ENCODE results near the gene TCP1.

The TCP1 gene

DNA sequence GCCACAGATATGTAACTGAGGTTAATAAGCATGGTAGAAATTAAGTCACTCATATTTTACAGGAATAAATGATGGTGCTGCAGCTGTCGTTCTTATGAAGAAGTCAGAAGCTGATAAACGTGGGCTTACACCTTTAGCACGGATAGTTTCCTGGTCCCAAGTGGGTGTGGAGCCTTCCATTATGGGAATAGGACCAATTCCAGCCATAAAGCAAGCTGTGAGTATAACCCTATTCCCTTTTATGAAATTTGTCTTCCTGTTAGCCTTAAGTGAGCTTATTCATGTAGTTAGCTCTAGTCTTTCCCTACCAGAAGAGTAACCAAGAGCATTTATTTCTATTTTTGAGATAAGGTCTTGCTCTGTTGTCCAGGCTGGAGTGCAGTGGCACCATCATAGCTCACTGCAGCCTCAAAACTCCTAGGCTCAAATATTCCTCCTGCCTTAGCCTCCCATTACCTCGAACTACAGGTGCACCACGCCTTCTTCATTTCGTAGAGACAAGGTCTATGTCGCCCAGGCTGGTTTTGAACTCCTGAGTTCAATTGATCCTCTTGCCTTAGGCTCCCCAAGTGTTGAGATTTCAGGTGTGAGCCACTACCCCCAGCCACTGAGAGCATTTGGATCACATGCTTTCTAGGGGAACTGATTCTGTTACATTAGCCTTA is 12.0 kb downstream of the TCP1 start:
- no peak for DNase-seq (ENCODE audit: low read depth)
- no peak overlapping the region for H3K4me3 ChIP-seq (ENCODE audit: low read depth, low read length)
- TF ChIP-seq, protein P1, sequence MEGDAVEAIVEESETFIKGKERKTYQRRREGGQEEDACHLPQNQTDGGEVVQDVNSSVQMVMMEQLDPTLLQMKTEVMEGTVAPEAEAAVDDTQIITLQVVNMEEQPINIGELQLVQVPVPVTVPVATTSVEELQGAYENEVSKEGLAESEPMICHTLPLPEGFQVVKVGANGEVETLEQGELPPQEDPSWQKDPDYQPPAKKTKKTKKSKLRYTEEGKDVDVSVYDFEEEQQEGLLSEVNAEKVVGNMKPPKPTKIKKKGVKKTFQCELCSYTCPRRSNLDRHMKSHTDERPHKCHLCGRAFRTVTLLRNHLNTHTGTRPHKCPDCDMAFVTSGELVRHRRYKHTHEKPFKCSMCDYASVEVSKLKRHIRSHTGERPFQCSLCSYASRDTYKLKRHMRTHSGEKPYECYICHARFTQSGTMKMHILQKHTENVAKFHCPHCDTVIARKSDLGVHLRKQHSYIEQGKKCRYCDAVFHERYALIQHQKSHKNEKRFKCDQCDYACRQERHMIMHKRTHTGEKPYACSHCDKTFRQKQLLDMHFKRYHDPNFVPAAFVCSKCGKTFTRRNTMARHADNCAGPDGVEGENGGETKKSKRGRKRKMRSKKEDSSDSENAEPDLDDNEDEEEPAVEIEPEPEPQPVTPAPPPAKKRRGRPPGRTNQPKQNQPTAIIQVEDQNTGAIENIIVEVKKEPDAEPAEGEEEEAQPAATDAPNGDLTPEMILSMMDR (conservative IDR thresholded peaks at IDR 0.05; ENCODE audit: low read depth, low read length): no peak

DNA sequence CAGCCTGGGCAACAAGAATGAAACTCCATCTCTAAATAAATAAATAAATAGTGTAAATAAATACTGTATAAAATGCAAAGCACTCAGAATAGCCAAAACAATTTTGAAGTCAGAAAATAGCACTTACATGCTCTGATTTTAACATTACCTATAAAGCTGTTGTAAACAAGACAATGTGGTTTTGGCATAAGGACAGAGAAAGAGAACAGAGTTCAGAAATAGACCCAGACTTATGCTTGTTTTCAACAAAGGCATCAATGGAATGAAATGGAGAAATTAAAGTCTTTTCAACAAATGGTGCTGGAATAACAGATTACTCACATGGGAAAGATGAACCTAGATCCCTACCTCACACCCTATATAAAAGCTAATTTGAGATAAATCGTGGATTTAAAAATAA is 17.2 kb downstream of the TCP1 start:
- TF ChIP-seq, protein P1 (conservative IDR thresholded peaks at IDR 0.05; ENCODE audit: low read depth, low read length): no peak
- H3K4me3 ChIP-seq (ENCODE audit: low read depth, low read length): no peak overlapping the region

DNA sequence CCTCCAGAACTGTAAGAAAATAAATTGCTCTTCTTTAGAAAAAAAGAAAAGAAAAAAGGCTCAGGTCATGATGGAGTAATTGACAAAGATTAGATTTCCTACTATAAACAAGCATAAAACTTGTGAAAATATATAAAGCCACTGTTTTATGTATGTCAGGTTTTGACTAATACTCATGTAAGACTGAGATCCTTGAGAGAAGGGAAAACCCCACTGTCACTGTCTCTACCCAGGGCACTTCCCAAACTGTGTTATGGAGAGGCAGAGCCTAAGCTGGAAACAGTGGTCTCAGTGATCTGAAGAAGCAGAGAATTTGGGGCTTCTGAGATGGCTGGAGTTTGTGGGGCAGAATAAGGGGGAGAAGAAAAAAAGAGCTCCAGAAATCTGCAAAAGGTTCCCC is 19.9 kb downstream of the TCP1 start:
- TF ChIP-seq, protein P1 (conservative IDR thresholded peaks at IDR 0.05; ENCODE audit: low read depth, low read length): no peak
- H3K4me3 ChIP-seq (ENCODE audit: low read depth, low read length): no peak overlapping the region
- no peak for DNase-seq (ENCODE audit: low read depth)

More for the DNA sequence above, 17.2 kb downstream of the TCP1 start:
- no peak for DNase-seq (ENCODE audit: low read depth)

DNA sequence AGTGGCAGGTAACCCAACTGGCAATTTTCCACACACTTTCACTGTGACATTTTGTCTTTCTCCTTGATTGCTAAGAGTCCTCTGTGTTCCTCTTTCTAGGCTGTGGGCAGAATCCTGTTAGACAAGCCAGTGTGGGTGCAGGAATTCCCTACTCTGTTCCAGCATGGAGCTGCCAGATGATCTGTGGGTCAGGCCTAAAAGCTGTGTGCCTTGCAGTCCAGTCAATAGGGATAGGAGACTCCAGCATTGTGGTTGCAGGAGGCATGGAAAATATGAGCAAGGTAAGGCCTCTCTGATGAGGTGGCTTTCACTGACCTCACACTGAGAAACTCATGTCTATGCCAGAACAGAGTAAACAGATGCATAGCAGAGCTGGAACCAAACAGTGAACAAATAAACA is 22.5 kb downstream of the TCP1 start:
- DNase-seq (ENCODE audit: low read depth): peak; percentile 65
- TF ChIP-seq, protein P1 (conservative IDR thresholded peaks at IDR 0.05; ENCODE audit: low read depth, low read length): no peak
- H3K4me3 ChIP-seq (ENCODE audit: low read depth, low read length): no peak overlapping the region

- peak; percentile 20 for DNase-seq (ENCODE audit: low read depth)
- TF ChIP-seq, protein P1 (conservative IDR thresholded peaks at IDR 0.05; ENCODE audit: low read depth, low read length): no peak
- peak overlapping the region; percentile 94 for H3K4me3 ChIP-seq (ENCODE audit: low read depth, low read length)
These were observed 26.6 kb downstream of the TCP1 start for GRCh38 chr6:159762681-159763293.

DNA sequence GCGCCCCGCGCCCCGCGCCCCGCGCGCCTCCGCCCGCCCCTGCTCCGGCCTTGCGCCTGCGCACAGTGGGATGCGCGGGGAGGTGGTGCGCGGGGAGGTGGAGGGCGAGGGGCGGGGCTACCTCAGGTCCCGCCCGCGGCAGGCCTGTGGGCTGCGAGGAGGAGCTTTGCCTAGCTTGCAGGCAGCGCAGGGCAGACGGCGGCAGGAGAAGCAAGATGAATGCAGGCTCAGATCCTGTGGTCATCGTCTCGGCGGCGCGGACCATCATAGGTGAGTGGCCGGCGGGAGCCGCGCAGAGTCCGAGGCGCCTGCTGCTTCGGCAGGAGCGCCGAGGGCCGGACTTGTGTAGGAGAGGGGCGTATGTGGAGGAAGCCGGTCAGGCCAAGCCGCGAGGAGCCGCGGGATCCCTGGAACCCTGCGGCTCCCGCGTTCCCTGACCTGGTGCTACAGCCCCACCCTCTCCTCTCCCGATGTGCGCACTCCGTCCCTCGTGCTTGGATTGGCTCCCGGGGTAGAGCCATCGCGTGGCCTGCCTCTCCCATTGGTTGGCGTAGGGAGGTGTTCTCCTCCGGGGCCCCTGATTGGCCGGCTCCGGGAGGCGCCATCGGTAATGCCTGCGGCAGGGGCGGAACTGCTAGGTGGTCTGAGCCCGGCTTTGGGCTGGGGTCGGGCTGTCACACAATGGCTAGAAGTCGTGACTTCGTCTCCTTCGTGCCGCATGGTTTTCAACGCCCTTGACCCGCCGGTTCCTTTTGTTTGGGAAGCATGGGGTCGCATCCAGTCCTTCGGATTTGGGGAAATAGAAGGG is 27.3 kb downstream of the TCP1 start, which contains the start of gene ACAT2:
Gene ACAT2 (plus strand): TSS at position 173 of the 808 bp plus-strand sequence. CDS start 43 bp downstream, at position 216.
- TF ChIP-seq, protein P1 (conservative IDR thresholded peaks at IDR 0.05; ENCODE audit: low read depth, low read length): no peak
- peak within 1 kb of the TSS; percentile 94 for H3K4me3 ChIP-seq (ENCODE audit: low read depth, low read length)
- DNase-seq (ENCODE audit: low read depth): peak; percentile 97

Data from choroid plexus epithelial cell (primary cell).